CD4-positive, alpha-beta T cell treated with Interleukin-6 for 4 hours (primary cell): ENCODE measurements around the gene PIGT.

Experiments
- DNase-seq: peaks from one replicate; pipeline ENCODE4 v3.0.0-alpha.2; 2020; ENCODE audit warnings: mixed read lengths

The PIGT gene

DNA sequence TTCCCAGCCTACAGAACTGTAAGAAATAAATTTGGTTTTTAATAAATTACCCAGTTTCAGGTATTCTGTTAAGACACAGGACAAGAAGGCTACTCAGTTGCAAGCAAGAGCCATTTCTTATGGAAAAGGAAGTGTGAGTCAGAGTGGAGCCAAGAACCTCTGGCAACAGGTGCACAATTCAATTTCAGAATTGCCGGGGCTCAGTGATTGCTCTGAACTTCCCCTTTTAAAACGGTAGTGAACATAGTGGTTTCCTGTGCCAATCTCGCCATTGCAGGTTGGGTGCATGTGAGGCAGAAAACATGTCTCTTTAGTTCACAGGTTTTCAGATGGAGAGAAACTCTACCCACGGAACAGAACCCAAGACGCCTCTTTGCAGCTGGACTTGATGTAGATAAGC is 16.4 kb downstream of the PIGT start:
- DNase-seq, result no peak

DNA sequence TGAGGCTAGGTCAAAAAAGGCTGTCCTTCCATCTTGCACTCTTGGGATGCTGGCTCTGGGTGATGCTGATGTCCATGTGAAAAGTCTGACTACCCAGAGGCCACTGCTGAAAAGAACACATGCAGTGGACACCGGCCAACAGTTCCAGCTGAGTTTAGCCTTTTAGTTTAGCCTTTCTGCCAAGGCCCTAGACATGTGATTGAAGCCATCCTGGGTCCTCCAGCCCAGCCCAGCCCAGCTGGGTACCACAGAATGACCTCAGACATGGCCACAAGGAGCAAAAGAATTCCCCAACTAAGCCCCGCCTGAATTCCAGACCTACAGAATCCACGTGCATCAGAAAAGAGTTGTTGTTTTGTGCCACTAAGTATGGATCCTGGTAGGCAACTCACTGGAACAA is 17.4 kb downstream of the PIGT start:
- DNase-seq, result no peak

DNA sequence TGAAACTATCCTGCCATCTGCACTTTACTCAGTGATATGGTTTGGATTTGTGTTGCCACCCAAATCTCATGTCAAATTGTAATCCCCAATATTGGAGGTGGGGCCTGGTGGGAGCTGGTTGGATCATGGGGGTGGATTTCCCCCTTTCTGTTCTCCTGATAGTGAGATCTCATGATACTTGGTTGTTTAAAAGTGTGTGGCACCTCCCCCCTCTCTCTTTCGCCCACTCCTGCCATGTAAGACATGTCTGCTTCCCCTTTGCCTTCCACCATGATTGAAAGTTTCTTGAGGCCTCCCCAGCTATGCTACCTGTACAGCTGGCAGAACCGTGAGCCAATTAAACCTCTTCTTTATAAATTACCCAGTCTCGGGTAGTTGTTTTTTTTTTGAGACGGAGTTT is 18.0 kb downstream of the PIGT start:
- DNase-seq, result no peak

DNA sequence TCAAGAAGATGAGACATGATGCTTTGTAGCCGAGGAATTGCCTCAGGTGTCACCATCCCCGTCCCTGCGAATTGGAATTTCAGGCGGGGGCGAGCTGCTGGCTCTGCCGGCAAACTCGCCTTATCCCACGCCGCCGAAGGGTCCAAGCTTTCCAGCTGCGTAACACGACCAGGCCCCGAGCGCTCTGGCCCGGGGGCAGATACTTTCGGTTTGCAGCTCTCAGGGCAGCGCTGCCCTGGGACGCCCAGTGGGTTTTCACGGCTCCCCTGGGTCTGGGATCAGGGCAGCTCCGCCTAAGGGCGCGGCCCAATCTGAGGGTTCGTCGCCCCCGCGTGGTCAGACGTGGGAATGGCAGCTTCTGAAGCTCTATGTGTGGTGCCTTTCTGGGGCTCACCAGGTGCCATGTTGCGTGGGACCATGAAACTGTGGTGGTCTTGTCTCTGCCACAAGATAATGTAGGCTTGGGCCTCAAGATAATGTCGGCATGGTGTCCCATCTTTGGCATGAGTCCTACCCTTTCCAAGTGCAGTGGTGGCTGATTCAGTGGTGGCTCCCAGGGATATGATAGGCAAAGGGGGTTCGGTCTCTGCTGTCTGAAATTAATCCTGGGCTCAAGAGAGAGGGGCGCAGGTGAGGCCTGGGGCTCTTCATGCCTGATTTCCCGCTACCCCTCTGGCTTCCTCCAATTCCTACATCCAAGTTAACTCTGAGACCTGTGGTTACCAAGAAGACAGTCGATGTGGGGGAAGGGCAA is 21.0 kb downstream of the PIGT start:
- peak; percentile 92 for DNase-seq

DNA sequence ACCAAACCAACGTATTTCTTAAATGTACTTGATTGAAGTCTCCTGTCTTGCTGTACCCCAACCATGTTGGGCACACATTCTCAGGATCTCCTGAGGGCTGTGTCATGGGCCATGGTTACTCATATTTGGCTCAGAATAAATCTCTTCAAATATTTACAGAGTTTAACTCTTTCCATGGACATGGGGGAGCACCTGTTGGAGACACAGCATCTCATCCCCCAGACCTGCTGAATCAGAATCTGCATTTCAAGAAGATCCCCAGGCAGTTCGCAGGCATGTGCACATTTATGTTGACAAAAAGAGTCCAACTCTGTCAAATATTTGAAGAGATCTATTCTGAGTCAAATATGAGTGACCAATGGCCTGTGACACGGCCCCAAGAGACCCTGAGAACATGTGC is 24.5 kb downstream of the PIGT start:
- no peak for DNase-seq

DNA sequence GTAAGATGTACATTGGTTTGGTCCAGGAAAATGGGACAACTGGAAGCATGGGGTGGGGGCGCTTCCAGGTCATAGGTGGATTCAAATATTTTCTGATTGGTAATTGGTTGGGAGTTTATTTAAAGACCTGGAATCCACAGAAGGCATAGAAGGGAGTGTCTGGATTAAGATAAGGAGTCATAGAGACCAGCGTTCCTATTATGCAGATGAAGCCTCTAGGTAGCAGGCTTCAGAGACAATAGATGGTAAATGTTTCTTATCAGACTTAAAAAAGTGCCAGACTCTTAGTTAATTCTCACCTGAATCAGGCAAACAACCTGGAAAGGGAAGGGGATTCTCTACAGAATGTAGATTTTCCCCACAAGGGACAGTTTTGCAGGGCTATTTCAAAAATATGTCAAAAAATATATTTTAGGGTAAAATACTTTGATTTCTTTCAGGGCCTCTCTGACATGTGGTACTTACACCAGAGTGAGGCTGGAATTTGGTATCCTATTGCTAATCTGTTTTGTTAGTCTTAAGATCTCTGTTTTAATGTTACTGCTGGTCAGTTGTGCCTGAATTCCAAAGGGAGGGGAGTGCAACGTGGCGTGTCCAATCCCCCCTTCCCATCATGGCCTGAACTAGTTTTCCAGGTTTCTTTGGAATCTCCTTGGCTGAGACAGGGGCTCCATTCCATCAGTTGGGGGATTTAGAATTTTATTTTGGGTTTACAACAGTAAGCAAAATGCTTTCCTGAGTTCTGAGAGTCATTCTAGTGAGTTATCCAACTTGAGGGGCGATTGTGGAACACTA is 25.1 kb downstream of the PIGT start:
- DNase-seq, result no peak

DNA sequence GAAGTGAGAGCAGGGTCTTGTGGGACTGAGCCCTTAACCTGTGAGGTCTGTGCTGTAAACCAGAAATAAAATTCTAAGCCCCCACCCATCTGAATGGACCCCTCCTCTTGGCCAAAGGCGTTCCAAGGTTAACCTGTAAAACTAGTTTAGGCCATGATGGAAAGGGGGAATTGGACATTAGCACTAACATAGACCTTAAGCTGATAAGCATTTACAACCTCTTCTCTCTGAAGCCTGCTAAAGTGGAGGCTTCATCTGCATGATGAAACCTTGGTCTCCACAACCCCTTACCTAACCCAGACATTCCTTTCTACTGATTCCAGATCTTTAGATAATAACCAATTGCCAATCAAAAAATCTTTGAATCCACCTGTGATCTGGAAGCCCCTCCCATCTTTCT is 25.8 kb downstream of the PIGT start:
- DNase-seq, result no peak

DNA sequence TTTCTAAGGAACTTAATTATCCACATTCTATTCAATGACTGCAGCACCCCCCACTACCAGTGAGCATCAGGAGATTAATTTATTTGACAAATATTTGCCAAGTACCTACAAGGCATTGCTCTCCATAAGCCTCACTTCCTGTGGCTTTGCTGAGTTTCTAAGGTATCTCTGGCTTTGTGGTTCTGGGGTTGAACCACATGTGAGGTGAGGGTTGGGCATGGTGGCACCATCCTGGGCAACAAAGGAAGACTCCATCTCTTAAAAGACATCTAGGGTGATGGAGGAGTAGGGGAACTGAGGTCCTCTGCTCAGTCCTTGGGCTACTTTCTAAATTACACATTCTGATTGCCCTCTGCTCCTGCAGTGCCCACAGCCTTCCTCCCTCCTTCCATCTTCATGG is 28.1 kb downstream of the PIGT start:
- peak; percentile 26 for DNase-seq

DNA sequence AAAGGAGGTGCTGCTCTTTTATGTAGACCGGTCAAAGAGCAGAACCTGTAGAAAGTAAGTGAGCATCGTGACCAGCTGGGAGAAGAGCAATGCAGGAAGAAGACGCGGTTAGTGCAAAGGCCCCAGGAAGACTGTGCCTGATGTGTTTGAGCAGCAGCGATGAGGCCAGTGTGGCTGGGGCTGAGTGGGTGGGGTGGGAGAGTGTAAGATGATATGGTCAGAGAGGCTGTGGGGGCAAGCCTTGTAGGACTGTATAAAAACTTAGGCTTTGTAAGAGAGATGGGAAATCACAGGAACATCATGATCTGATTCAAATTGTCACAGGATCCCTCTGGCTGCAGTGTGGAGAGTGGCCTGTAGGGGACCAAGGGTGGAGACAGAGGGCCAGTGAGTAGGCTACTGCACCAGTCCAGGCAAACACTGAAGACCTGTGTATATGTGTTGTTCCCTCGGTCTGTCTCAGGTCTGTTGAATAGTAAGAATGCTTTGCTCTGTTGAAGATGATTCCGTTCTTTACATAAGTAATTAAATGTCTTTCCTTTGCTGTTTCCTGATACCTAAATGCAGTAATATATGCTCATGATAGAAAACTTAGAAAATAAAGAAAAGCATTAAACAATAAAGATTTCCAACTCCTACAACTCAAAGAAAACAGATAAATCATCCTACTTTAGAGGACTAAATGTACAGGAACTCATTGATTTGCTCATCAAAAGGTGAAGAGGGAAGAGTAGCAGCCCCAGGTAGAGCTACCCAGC is 30.0 kb downstream of the PIGT start:
- DNase-seq, result peak; percentile 19

DNA sequence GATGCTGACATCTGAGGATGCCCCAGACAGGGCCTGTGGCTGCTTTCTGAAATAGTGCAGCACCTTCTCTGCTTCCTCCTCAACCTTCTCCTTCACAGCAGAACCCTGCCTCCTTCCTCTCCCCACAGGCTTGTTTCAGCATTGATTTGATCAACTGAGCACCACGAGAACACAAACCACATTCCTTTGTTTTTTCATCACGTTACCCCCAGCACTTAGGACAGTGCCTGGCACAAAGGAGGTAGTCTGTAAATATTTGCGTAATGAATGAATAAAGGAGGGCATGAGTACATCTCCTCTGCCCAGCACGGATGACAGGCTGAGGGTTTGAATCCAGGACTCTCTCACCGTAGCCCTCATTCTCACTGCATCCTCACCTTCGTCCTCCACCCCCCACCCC is 32.3 kb downstream of the PIGT start:
- DNase-seq, result no peak

DNA sequence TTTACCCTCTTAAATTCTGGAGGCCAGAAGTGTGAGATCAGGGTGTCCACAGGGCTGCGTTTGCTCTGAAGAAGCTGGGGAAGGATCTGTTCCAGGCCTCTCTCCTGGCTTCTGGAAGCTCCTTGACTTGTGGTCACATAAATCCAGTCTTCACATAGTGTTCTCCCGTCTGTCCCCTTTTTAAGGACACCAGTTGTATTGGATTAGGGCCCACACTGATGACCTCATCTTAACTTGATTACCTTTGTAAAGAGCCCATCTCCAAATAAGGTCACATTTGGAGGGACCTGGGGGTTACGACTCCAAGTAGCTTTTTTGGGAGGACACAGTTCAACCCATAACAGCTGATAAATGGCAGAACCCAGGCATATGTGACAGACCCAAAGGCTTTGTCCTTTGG is 33.6 kb downstream of the PIGT start:
- no peak for DNase-seq

DNA sequence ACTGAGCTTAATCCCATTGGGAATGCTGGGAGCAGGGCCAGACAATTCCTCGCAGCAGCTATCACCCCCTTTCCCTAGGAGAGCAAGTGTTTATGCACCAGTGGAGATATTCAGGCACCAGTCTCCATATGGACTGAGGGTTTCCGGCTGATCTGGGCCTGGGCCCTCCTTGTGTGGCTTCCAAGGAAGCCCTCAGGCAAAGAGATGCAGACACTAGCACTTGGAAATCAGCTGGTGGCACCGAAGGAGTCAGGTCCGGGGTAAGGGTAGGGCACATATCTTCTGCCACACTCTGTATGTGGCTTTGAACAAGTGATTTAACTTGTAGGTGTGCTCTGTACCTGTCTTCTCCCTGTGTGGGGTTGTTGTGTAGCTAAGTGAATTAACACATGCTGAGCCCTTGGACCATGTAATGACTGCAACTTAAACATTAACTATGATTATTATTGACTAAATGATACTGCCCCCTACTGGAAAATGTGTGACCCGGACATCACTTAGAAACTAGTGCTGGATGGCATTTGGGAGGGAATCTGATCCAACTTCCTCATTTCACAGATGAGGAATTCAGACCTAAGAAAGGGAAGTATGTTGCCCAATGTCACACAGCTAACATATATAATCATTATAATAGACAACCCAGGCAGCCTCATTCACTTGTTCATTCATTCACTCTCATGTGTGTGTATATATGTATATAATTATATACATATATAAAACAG is 34.3 kb downstream of the PIGT start:
- peak; percentile 32 for DNase-seq

DNA sequence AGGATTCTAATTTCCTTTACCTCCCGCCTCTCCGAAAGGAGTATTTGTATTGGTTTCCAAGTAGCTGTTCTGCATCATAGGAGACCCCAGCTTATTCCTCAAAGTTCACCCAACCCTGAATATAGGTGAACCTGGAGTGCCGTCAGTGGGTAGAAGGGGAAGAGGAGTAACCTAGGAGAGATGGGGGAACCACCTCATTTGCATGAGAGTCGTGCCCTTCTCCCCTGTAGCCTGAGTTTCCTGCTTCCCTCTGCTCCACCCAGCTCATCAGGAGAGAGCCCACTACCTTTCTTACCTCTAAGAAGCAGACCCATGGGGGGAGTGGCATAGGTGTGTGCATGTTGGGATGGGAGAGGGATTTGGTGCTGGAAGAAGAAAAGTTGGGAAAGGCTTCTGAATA is 36.3 kb downstream of the PIGT start:
- no peak for DNase-seq

DNA sequence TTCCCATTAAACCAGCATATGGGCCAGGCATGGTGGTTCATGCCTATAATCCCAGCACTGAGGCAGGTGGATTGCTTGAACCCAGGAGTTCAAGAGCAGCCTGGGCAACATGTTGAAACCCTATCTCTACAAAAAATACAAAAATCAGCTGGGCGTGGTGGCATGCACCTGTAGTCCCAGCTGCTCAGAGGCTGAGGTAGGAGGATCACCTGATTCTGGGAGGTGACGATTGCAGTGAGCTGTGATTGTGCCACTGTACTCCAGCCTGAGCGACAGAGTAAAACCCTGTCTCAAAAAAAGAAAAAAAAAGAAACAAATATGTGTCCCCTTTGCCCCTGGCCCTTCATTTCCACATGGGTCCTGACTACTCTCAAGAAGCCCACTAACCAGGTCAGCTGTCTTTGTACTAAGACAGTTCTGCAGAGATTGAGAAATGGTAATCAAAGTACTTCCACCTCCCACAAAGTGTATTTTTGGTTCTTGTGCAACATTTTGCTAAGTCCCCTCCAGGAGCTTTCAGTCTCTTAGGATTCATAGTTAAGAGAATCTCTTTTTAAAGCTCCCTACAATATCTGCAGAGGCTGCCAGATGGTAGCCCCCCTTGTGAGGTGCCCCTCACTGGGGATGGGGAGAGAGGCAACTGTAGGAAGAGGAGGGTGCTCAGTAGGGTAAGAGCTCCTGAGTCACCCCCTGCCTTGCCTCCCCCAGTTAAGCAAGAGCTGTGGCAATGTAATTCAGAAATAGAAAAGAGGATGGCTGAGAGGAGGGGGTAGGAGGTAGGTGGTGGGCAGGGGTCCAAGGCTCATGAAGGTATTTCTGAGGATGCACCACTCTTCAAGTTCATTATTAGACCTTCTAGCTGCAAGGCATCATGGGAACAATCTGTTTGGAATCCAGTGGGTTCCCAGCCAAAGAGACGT is 37.1 kb downstream of the PIGT start:
- DNase-seq, result no peak

DNA sequence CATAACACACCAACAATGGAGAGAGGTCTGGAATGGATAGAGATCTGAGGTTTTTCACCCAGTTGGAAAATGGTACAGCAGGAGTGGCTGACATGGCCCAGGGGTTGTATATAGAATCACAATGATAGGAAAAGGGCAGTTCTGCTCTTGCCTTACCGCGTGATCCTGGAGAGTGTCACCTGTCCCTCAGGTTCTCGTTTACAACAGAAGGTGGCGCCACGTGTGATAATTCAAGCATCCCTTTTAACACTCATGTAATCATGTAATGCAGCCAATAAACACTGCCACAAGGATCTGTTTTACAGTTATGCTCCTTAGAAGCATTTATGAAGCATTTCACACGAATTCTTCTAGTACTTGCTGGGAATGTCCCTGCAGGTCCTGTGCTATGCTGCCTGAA is 40.7 kb downstream of the PIGT start:
- peak; percentile 24 for DNase-seq

DNA sequence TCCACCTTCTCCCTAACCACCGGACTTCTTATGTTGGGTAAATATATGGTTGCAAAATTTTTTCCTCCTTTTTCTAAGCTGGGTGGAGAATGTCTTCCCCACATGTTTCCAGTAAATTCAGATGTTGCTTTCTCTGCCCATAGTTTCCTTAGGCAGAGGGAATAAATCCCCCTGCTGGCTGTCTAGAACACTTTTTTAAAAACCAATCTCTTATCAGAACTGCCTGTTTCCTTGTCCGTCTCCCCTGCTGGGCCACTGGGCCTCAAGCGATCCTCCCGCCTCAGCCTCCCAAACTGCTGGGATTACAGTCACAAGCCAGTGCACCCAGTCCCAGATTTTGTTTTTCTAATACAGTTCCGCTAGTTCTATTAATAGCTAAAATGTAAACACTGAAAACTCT is 43.7 kb downstream of the PIGT start:
- DNase-seq, result no peak

DNA sequence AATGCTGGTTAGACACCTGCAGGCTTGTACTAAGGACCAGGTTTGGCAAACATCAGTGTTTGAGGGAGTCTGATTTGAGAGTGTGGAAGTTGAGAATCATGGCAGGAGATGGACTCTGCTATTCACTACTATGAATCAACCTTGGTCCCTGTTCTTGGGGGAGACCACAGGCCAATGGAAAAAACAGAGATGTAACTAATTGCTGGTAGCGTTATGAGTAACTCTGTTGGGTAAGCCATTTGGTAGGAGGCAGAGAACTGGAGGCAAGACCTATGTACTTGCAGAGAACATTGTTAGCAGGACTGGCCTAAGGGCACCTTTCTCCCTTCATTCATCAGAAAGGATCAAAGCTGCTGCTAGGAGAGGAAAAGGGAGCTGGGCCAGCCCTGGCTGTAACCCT is 45.3 kb downstream of the PIGT start:
- no peak for DNase-seq

DNA sequence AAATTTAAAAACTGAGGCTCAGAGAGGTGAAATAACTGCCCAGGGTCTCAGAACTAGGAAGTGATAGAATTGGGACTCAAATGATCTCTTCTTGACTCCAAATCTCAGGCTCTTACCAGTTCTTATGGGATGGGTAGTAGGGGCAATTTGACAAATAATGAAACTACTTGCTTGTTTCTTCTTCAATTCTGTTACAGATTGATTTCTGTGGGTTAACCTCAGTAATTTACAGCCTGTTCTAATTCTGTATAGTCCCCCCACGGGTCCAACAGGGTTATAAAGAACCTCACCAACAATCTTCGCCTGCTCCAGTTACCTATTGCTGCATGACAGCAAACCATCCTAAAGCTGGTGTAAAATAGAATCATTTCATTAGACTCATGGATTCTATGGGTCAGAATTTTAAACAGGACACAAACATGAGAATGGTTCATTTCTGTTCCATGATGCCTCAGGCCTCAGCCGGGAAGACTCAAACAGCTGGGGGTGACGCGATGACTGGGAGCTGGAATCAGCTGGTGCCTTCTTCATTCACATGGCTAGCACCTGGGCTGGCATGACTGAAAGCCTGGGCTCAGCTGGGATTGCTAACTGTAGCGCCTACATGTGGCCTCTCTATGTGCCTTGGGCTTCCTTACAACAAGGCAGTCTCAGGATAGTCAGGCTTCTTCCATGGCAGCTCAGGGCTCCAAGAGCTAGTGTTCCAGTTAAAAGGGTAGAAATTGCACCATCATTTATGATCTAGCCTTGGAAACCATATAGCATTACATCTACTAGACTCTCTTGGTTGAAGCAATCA is 47.0 kb downstream of the PIGT start:
- DNase-seq, result no peak

DNA sequence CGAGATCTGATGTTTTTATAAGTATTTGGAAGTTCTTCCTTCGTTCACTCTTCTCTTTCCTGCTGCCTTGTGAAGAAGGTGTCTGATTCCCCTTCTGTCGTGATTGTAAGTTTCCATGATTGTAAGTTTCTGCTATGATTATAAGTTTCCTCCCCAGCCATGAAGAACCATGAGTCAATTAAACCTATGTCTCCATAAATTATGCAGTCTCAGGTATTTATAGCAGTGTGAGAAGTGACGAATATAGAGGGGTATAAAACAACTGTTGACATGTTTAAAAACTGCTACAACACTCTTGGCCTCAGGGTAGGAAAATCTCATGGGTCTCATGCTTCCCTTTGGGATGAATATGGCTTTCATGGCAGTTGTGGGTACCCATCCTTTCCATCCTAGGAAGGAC is 47.8 kb downstream of the PIGT start:
- no peak for DNase-seq

DNA sequence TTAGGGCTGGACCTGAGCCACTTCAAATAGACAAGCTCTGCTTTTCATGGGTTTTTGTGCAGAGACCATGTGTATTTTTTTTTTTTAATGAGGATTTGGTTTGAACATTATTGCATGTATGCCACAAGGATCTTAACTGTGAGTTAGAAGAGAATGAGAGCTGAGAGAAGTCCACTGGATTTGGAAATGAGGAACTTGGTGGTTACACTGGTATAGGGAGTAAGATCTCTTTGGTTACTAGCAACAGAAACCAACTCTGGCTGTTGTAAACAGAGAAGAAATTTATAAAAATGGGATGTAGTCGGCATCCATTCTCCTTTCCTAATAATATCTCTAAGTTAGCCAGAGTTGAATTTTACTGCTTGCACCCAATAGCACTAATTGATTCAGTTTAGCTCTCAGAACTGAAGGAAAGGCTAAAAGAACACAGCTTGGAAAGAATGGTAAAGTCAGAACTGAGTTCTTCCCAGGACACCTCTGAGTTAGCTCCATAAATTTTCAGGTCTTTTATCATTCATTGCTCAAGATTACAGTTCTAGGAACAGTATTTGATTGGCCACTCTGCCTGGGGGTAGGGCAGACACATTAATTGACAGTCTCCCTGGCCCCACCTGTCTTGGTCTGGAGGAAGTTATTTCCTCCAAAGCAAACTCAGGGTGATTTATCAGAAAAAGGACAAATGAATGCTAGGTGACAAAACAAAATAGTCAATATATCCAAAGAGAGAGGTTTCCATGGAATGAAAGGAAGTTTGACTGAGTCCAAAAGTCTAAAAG is 49.7 kb downstream of the PIGT start:
- DNase-seq, result no peak
